ENCODE data around the gene KIFC3. TPM values are rescaled to one million over a fixed set of nuclear protein-coding genes. Genes with fewer than 3 reads are reported as not detected.

KIFC3 gene
- total and polyA plus RNA-seq, 2 of the 13 experiments (the other 11 are each of a cell fraction or from before 2014, with no cell fraction given), result 42.1 to 45.3 TPM

DNA sequence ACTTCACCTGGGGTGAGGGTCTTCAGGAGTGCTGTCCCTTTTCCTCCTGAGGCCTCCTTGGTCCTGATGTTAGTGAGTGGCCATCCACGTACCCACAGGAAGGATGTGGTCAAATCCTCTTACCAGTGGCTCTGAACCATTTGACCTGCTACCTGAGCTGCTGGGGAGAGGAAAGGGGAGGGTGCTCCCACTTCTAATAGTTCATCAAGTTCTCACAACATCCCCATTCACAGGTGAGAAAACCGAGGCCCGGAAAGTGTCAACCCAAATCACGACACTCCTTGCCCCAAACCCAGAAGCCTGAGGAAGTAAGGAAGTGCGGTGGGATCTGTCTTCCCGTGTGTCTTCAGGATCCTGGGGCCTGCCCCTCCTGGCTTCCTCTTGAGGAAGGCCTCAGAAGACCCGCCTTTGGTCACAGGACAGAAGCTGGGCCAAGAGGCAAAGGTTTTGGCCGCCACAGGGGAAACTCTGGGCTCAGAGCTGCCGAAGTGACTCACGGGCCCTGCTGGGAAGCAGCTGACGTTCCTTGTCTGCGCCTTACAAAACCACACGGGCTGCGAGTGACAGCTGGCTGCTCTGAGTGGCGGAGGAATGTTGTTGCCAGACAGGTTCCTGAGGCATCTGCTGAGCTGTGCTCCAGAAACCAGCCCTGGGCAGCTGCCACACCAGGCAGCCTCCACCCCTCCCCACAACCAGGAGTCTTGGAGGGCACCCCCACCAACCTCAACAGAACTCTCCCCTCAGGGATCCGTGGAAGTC is 13.9 kb upstream of the KIFC3 start (continued):
- TF ChIP-seq ZNF652 (CRISPR knock-in tag; IDR thresholded peaks at IDR 0.05; ENCODE audit: borderline replicate concordance, low read depth) (no peak), ZNF660 (CRISPR knock-in tag; IDR thresholded peaks at IDR 0.05; ENCODE audit: borderline replicate concordance, low read depth) (no peak), ZSCAN12 (CRISPR knock-in tag; IDR thresholded peaks at IDR 0.05) (no peak), ZNF24 (IDR thresholded peaks at IDR 0.05) (no peak), XRCC5 (optimal IDR thresholded peaks at IDR 0.05; ENCODE audit: low read length) (no peak), ZNF629 (CRISPR knock-in tag; conservative IDR thresholded peaks at IDR 0.05) (0 out of 2 replicates have a peak, but pooled peaks have one; percentile 40), ARNTL (CRISPR knock-in tag; IDR thresholded peaks at IDR 0.05) (no peak), POLR2AphosphoS2 (IDR thresholded peaks at IDR 0.05; ENCODE audit: low read depth, low read length) (no peak)
- TF ChIP-seq, protein P1, sequence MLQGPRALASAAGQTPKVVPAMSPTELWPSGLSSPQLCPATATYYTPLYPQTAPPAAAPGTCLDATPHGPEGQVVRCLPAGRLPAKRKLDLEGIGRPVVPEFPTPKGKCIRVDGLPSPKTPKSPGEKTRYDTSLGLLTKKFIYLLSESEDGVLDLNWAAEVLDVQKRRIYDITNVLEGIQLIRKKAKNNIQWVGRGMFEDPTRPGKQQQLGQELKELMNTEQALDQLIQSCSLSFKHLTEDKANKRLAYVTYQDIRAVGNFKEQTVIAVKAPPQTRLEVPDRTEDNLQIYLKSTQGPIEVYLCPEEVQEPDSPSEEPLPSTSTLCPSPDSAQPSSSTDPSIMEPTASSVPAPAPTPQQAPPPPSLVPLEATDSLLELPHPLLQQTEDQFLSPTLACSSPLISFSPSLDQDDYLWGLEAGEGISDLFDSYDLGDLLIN (CRISPR knock-in tag; IDR thresholded peaks at IDR 0.05; ENCODE audit: borderline replicate concordance), result no peak
- TF ChIP-seq, protein P2, sequence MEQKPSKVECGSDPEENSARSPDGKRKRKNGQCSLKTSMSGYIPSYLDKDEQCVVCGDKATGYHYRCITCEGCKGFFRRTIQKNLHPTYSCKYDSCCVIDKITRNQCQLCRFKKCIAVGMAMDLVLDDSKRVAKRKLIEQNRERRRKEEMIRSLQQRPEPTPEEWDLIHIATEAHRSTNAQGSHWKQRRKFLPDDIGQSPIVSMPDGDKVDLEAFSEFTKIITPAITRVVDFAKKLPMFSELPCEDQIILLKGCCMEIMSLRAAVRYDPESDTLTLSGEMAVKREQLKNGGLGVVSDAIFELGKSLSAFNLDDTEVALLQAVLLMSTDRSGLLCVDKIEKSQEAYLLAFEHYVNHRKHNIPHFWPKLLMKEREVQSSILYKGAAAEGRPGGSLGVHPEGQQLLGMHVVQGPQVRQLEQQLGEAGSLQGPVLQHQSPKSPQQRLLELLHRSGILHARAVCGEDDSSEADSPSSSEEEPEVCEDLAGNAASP (CRISPR knock-in tag; IDR thresholded peaks at IDR 0.05; ENCODE audit: borderline replicate concordance), result no peak
- TF ChIP-seq, protein P3, sequence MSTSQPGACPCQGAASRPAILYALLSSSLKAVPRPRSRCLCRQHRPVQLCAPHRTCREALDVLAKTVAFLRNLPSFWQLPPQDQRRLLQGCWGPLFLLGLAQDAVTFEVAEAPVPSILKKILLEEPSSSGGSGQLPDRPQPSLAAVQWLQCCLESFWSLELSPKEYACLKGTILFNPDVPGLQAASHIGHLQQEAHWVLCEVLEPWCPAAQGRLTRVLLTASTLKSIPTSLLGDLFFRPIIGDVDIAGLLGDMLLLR (CRISPR knock-in tag; IDR thresholded peaks at IDR 0.05), result no peak
- TF ChIP-seq, protein P4, sequence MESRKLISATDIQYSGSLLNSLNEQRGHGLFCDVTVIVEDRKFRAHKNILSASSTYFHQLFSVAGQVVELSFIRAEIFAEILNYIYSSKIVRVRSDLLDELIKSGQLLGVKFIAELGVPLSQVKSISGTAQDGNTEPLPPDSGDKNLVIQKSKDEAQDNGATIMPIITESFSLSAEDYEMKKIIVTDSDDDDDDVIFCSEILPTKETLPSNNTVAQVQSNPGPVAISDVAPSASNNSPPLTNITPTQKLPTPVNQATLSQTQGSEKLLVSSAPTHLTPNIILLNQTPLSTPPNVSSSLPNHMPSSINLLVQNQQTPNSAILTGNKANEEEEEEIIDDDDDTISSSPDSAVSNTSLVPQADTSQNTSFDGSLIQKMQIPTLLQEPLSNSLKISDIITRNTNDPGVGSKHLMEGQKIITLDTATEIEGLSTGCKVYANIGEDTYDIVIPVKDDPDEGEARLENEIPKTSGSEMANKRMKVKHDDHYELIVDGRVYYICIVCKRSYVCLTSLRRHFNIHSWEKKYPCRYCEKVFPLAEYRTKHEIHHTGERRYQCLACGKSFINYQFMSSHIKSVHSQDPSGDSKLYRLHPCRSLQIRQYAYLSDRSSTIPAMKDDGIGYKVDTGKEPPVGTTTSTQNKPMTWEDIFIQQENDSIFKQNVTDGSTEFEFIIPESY (CRISPR knock-in tag; IDR thresholded peaks at IDR 0.05), result peak; percentile 90
- TF ChIP-seq, protein P5, sequence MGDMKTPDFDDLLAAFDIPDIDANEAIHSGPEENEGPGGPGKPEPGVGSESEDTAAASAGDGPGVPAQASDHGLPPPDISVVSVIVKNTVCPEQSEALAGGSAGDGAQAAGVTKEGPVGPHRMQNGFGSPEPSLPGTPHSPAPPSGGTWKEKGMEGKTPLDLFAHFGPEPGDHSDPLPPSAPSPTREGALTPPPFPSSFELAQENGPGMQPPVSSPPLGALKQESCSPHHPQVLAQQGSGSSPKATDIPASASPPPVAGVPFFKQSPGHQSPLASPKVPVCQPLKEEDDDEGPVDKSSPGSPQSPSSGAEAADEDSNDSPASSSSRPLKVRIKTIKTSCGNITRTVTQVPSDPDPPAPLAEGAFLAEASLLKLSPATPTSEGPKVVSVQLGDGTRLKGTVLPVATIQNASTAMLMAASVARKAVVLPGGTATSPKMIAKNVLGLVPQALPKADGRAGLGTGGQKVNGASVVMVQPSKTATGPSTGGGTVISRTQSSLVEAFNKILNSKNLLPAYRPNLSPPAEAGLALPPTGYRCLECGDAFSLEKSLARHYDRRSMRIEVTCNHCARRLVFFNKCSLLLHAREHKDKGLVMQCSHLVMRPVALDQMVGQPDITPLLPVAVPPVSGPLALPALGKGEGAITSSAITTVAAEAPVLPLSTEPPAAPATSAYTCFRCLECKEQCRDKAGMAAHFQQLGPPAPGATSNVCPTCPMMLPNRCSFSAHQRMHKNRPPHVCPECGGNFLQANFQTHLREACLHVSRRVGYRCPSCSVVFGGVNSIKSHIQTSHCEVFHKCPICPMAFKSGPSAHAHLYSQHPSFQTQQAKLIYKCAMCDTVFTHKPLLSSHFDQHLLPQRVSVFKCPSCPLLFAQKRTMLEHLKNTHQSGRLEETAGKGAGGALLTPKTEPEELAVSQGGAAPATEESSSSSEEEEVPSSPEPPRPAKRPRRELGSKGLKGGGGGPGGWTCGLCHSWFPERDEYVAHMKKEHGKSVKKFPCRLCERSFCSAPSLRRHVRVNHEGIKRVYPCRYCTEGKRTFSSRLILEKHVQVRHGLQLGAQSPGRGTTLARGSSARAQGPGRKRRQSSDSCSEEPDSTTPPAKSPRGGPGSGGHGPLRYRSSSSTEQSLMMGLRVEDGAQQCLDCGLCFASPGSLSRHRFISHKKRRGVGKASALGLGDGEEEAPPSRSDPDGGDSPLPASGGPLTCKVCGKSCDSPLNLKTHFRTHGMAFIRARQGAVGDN (CRISPR knock-in tag; IDR thresholded peaks at IDR 0.05), result peak; percentile 24; the same call in 1 of the 2 replicates

Measured in HepG2 (cell line).